HG03432 (cell line): ENCODE measurements around the gene ENDOV.

Experiments used
- ATAC-seq: cut with Tn5 transposase; IDR thresholded peaks from one replicate; pipeline ENCODE4 v1.9.1; 2021; ENCODE audit warnings: mild to moderate bottlenecking, moderate library complexity; ENCODE audit not compliant: unreplicated experiment

Gene ENDOV

DNA sequence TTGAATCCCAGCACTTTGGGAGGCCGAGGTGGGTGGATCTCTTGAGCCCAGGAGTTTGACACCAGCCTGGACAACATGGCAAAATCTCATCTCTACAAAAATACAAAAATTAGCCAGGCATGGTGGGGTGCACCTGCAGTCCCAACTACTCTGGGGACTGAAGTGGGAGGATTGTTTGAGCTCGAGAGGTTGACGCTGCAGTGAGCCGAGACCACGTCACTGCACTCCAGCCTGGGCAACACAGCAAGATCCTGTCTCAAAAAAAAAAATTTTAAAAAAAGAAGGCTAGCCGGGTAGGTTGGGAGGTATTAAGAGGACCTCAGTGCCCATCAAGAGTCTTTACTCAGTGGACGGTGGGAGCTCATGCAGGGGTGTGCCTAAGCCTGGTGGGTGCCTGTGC is 65.3 kb downstream of the ENDOV start:
- no peak for ATAC-seq

DNA sequence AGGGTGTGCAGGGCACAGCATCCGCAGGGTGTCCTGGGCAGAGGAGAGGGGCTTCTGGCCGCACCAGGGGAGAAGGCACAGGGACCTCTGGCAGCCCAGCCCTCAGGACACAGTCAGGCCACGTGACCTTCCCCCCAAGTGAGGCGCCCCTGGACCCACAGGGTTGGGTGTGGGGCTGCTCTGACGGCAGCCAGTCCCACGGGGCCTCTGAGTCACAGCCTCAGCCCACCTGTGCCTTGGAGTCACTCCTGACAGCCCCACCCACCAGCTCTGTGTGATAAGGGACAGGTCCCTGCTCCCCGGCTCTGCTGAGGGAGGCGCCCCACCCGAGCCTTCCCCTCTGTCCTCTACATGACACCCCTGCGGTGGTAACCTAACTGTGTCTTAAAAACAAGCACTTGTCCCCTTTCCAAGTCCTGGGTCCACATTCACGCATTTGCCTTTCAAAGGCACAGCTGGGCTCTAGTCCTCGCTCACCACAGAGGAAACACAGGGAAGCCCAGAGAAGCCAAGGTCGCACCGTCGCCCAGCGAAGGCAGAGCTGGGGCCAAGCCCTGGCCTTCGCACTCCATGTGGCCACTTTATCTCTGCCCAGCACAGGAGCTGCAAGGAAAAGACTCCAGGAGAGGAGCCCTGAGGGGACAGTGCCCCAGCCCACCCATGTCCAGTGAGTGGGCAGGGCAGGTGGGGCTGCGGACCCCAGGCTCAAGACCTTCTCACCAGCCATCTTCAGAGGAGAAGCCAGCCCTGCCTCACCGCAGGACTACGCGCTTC is 66.5 kb downstream of the ENDOV start:
- ATAC-seq, result no peak

DNA sequence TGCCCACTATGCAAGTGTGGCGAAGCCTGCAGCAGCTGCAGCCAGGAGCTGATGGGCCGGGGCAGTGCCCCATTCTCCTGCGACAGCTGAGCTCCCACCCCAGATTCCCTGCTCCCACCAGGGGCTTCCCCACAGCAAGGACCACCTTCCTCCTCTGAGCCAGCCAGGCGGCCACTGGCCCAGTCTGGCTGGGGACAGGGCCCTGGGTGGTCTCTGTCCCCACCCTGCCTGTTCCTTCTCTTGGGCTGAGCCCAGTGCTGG is 67.0 kb downstream of the ENDOV start:
- ATAC-seq, result no peak

DNA sequence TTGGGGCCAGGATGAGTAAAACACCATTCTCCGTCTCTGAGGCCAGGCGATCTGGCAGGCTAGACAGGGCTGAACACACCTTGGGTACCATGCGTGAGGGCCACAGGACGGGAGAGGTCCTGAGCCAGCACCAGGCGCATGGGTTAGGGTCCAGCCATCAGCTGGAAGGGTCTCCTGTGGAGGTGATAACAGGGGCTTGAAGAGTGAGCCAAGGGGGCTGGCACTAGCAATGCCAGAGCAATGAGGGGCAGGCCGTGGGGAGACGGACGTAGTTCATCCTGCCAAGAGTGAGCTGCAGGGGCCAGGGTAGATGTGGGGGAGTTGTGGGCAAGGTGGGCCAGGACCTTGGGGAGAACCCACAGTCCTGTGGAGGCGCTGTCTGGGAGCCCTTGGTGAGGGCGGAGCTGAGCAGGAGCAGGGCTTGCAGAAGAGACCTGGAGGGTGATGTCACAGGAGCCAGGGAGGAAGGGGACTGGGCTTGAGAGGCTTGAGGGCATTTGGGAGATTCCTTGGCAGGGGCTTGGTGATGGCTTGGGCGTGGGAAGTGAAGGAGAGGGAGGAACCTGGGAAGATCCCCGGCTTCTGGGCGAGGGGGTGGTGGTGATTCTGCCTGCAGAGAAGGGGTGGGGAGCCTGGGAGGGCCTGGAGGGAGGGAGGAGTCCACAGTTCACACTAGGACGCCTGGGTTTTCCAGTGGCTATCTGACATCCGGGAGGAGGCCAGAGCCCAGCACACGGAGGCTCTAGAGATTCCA is 67.8 kb downstream of the ENDOV start:
- ATAC-seq, result no peak

DNA sequence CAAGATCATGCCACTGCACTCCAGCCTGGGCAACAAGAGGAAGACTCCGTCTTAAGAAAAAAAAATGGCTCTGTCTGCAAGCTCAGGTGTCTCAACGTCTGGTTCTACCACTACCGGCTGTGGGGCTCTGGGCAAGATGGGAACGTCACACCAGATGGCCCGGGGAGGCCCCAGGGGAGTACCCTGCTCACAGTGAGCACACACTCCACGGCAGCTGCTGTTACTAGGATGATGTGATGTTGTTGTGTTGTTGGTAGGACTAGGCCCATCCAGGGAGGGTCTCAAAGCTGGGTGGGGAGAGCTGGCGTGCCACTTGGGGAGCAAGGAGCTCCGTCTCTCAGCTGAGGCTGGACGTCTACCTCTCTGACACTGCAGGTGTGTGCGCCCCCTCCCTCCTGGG is 70.9 kb downstream of the ENDOV start:
- ATAC-seq, result no peak

DNA sequence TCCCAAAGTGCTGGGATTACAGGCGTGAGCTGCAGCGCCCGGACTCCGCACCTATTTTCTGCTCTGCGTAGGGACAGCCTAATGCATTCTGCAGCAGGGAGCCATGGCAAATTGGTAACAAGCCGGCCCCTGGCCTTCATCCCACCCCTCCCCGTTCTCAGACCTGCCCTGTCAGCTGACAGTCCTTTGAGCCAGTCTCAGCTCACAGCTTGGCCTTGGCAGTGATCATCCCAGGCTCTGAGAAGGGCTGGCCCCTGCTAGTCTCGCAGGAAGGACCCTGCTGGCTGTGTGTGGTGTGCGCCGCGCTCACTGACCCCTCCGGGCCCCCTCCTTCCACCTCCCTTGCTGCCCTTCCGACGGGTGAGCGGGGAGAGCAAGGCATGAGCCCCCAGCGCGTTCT is 71.7 kb downstream of the ENDOV start:
- no peak for ATAC-seq

DNA sequence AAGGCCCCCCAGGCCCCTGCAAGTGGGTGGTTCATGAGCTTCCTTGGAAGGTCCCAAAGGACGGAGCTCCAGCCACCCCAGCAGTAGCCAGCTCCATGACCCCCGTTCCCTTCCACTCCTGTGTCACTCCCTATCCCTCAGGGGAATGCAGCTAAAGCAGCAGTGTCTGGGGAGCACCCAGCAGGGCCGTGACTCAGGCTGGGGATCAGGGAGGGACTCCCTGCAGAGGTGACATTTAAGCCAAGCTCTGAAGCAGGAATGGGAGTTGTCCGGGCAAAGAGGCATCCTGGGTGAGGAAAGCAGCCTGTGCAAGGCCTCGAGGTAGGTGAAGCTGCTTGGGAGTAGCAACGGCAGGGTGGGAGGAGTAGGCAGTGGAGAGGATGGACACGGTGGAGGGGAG is 72.5 kb downstream of the ENDOV start:
- ATAC-seq, result no peak
